ENCODE results near the gene SAV1. TPM values are rescaled to one million over a fixed set of nuclear protein-coding genes. Genes with fewer than 3 reads are reported as not detected.

SAV1 gene
- total and polyA plus RNA-seq, 2 donors (not counting 1 experiment from before 2014, with no cell fraction given), result 22.4 to 36.1 TPM

GRCh38 chr14:50647282-50647681, 20.8 kb downstream of the SAV1 start:
- Histone ChIP-seq H3K4me1 (ENCODE audit: control insufficient read depth in 2 of 2, insufficient read depth in 2 of 2, low read length in 2 of 2) (peaks cover 33 to 43% of the 10 kb centered on the region in 2 donors), H3K4me3 (ENCODE audit: control extremely low read depth in 1 of 5, extremely low read depth in 1 of 5, insufficient read depth in 1 of 5, low read depth in 2 of 5, low read length in 4 of 5) (peak overlapping the region in 3 of 5 experiments; percentile 22 to 50 (median 25)), H3K36me3 (replicated peaks in 1 of 2; ENCODE audit: control extremely low read depth in 1 of 2, control insufficient read depth in 1 of 2, extremely low read depth in 1 of 2, insufficient read depth in 2 of 2, low read length in 1 of 2) (peaks cover 7 to 12% of the 10 kb centered on the region in 2 experiments), H3K9me3 (ENCODE audit: control extremely low read depth in 1 of 3, control insufficient read depth in 2 of 3, insufficient read depth in 1 of 3, low read length in 2 of 3) (no peaks in the 10 kb centered on the region), H3K27ac (ENCODE audit: low read length in 2 of 2) (peak overlapping the region; percentile 11 to 70), H3K27me3 (replicated peaks in 1 of 4; ENCODE audit: control extremely low read depth in 1 of 4, control insufficient read depth in 3 of 4, insufficient read depth in 4 of 4, low read length in 3 of 4) (no peaks in the 10 kb centered on the region), H4K20me1 (ENCODE audit: control insufficient read depth, insufficient read depth, low read length, poor library complexity, severe bottlenecking) (no peaks in the 10 kb centered on the region), H3K9ac (ENCODE audit: low read length) (peak overlapping the region; percentile 44), H3K79me2 (ENCODE audit: control insufficient read depth, insufficient read depth, low read length) (peaks cover 98% of the 10 kb centered on the region), H3K4me2 (replicated peaks; ENCODE audit: low read depth, low read length, poor library complexity, severe bottlenecking) (peak overlapping the region; percentile 66), H2AFZ (ENCODE audit: insufficient read depth, low read depth, low read length, poor library complexity, severe bottlenecking) (no peak overlapping the region)
- H3K4me3 Mint-ChIP-seq, result peak overlapping the region; percentile 64
- H3K27me3 Mint-ChIP-seq, result no peaks in the 10 kb centered on the region
- H3K9me3 Mint-ChIP-seq (ENCODE audit: insufficient read depth), result no peaks in the 10 kb centered on the region
- ChIA-PET CTCF (interaction anchor here (0.8 to 1.0 kb wide), 2 partner anchors 10 to 30 kb away, joined by 3 read pairs; no protein-coding TSS in a partner anchor), POLR2A (interaction anchor here (0.6 to 0.7 kb wide), 2 partner anchors 183 to 335 kb away, joined by 3 to 4 read pairs; partner anchors contain the start of genes DMAC2L and L2HGDH)
- no peak for TF ChIP-seq EZH2 (IDR thresholded peaks at IDR 0.05; ENCODE audit: borderline replicate concordance, insufficient read depth, low read depth, low read length, poor library complexity, severe bottlenecking)
- no peak for TF ChIP-seq CTCF (IDR thresholded peaks at IDR 0.05)
- peak overlapping the region; percentile 39 for H3K27ac Mint-ChIP-seq
- peaks cover 50% of the 10 kb centered on the region for H3K4me1 Mint-ChIP-seq
- peak; percentile 56 for DNase-seq
- no CpG with 5 or more reads among the region's 6 CpGs for whole genome bisulfite sequencing (ENCODE audit: insufficient coverage)
- intact Hi-C loops (cut with micrococcal nuclease), result loop anchor here (5.0 kb wide), 1 partner anchor 35 kb away; no protein-coding TSS in a partner anchor
- peak; percentile 95 for ATAC-seq (ENCODE audit: low read depth)

GRCh38 chr14:50635141-50635540, 33.0 kb downstream of the SAV1 start:
- 100% methylated on average over 1 of the region's 2 CpGs for WGBS (ENCODE audit: insufficient coverage)

More at GRCh38 chr14:50635141-50635540, 33.0 kb downstream of the SAV1 start:
- no peak overlapping the region for H3K4me2 ChIP-seq (replicated peaks; ENCODE audit: low read depth, low read length, poor library complexity, severe bottlenecking)
- H2AFZ ChIP-seq (ENCODE audit: insufficient read depth, low read depth, low read length, poor library complexity, severe bottlenecking), result no peak overlapping the region
- H3K27me3 Mint-ChIP-seq, result no peaks in the 10 kb centered on the region
- no peaks in the 10 kb centered on the region for H3K9me3 ChIP-seq (ENCODE audit: control extremely low read depth in 1 of 3, control insufficient read depth in 2 of 3, insufficient read depth in 1 of 3, low read length in 2 of 3)
- H3K27me3 ChIP-seq (replicated peaks in 1 of 4; ENCODE audit: control extremely low read depth in 1 of 4, control insufficient read depth in 3 of 4, insufficient read depth in 4 of 4, low read length in 3 of 4), result no peaks in the 10 kb centered on the region
- no peak overlapping the region for H3K27ac Mint-ChIP-seq
- H3K4me1 Mint-ChIP-seq, result no peaks in the 10 kb centered on the region
- intact Hi-C loops (cut with micrococcal nuclease), result no loop called here
- ChIA-PET CTCF (interaction anchor here (1.3 kb wide), 1 partner anchor 225 kb away, joined by 3 read pairs; no protein-coding TSS in a partner anchor), POLR2A (no interaction called here)
- H3K79me2 ChIP-seq (ENCODE audit: control insufficient read depth, insufficient read depth, low read length), result peaks cover 22% of the 10 kb centered on the region
- DNase-seq (no peak), ATAC-seq (ENCODE audit: low read depth) (no peak)
- no peaks in the 10 kb centered on the region for H4K20me1 ChIP-seq (ENCODE audit: control insufficient read depth, insufficient read depth, low read length, poor library complexity, severe bottlenecking)
- H3K4me3 ChIP-seq (ENCODE audit: control extremely low read depth in 1 of 5, extremely low read depth in 1 of 5, insufficient read depth in 1 of 5, low read depth in 2 of 5, low read length in 4 of 5), result no peak overlapping the region
- H3K9ac ChIP-seq (ENCODE audit: low read length), result no peak overlapping the region
- no peaks in the 10 kb centered on the region for H3K9me3 Mint-ChIP-seq (ENCODE audit: insufficient read depth)
- no peak overlapping the region for H3K4me3 Mint-ChIP-seq
- TF ChIP-seq CTCF (IDR thresholded peaks at IDR 0.05) (no peak), EZH2 (IDR thresholded peaks at IDR 0.05; ENCODE audit: borderline replicate concordance, insufficient read depth, low read depth, low read length, poor library complexity, severe bottlenecking) (no peak)
- no peaks in the 10 kb centered on the region for H3K4me1 ChIP-seq (ENCODE audit: control insufficient read depth in 2 of 2, insufficient read depth in 2 of 2, low read length in 2 of 2)
- peaks cover 0 to 37% of the 10 kb centered on the region in 2 experiments for H3K36me3 ChIP-seq (replicated peaks in 1 of 2; ENCODE audit: control extremely low read depth in 1 of 2, control insufficient read depth in 1 of 2, extremely low read depth in 1 of 2, insufficient read depth in 2 of 2, low read length in 1 of 2)
- H3K27ac ChIP-seq (ENCODE audit: low read length in 2 of 2), result no peak overlapping the region
